SKM-1 (cell line): Measurements from ENCODE around the gene CIBAR2.

Experiments
- DNase-seq: peaks from one replicate; lab custom pipeline; 2025; ENCODE audit not compliant: unreplicated experiment; lab: John Stamatoyannopoulos, UW

The CIBAR2 gene

DNA sequence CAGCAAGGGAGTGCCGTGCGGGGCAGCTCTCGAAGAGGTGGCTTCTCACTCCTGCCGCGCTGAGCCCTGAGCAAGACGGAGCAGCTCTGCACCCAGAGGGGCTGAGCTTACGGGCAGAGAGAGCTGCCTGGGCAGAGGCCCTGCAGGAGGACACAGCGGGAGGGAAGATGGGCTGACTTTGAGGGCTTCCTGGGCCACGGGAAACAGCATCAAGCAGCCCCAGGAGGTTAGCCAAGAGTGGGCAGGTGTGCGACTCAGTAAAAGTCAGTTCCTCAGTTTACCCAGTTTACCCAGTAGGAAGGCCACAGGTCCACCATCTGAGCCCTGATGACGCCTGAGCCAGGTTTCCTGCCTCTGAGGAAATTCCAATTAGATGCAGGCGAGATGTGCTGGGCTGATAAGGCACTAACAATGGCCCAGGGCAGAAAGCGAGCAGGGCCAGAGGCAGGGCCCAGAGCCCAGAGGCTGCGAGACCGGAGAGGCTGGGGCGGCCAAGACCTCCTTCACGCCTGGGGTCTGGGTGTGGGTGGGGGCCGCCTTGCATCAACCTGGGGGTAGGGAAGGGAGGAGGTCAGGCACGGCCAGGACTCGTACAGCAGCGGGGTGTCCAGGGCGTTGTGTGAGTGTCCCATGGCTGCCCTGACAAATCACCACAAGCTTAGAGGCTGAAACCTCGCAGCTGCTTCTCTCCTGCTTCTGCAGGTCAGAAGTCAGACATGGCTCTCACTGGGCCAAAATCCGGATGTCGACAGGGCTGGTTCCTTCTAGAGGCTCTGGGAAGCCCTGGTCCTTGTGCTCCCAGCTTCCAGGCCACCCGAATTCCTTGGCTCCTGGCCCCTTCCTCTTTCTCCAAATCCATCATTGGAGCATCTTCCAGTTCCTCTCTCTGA, 32.0 kb upstream of the CIBAR2 start:
- DNase-seq = no peak

GRCh38 chr16:85142771-85143211, 30.5 kb upstream of the CIBAR2 start:
- no peak for DNase-seq

- no peak for DNase-seq
Measured at GRCh38 chr16:85142129-85142513, 29.8 kb upstream of the CIBAR2 start.

GRCh38 chr16:85141491-85142128, 29.3 kb upstream of the CIBAR2 start:
- DNase-seq = no peak

DNA sequence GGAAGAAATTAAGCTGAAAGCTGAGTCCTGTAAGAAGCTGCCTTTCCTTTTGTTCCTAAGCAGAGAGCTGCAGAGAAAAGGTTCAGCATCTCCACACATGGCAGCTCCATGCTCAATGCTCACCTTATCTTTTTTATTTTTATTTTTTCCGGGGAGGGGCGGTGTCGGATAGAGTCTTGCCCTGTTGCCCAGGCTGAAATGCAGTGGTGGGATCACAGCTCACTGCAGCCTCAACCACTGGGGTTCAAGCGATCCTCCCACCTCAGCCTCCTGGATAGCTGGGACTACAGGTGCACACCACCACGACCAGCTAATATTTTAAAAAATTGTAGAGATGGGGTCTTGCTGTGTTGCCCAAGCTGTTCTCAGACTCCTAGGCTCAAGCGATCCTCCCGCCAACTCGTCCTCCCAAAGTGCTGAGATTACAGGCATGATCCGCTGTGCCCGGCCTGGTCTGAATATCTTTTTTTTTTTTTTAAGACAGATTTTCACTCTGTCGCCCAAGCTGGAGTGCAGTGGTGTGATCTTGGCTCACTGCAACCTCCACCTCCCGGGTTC, 28.3 kb upstream of the CIBAR2 start:
- no peak for DNase-seq

DNA sequence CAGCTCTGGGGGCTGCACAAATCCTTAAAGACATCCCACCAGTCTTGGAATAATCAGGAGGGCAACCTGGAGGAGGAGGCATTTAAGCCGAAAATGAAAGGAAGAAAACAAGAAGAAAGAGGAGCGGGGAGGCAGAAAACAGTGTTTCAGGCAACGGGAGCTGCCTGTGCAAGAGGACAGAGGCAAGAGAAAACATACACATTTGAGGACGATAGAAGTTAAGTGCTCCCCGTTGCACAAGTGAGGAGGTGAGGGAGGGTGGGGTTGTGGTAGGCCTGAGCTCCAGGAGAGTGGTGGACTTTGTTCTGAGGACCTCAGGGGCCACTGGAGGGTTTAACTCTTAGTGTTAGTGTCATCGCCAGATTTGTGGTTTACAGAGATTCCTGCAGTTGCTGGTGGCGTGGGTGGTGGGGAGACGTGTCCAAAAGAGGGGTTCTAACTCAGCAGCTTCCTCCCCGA, 27.6 kb upstream of the CIBAR2 start:
- no peak for DNase-seq

- no peak for DNase-seq
Measured at GRCh38 chr16:85138825-85139627, 26.8 kb upstream of the CIBAR2 start.

DNA sequence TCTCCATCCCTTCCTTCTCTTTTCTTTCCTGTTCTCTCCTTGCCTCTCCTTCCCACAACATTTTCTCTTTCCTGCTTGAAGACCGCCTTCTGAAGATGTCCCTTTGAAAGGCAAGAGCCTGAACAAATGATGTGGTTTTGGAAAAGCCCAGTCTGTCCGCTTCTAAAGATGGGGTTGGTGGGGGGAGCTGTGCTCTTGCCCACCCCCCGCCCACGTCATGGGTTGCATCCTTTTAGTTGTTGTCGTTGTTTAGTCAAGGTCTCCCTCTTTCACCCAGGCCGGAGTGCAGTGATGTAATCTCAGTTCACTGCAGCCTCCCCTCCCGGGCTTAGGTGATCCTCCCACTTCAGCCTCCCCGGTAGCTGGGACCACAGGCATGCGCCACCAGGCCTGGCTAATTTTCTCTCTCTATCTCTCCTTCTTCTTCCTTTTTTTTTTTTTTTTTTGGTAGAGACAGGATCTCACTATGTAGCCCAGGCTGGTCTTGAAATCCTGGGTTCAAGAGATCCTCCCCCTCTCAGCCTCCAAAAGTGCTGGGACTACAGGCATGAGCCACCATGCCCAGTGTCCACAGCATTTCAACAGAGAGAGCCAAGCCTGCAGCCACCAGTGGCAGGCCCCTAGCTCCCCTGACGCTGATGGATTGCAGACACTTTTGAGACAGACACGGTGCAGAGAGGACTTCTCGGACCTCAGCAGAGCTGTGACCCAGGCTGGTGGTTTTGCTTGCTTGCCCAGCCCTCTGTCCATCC, 26.0 kb upstream of the CIBAR2 start:
- DNase-seq = no peak

DNA sequence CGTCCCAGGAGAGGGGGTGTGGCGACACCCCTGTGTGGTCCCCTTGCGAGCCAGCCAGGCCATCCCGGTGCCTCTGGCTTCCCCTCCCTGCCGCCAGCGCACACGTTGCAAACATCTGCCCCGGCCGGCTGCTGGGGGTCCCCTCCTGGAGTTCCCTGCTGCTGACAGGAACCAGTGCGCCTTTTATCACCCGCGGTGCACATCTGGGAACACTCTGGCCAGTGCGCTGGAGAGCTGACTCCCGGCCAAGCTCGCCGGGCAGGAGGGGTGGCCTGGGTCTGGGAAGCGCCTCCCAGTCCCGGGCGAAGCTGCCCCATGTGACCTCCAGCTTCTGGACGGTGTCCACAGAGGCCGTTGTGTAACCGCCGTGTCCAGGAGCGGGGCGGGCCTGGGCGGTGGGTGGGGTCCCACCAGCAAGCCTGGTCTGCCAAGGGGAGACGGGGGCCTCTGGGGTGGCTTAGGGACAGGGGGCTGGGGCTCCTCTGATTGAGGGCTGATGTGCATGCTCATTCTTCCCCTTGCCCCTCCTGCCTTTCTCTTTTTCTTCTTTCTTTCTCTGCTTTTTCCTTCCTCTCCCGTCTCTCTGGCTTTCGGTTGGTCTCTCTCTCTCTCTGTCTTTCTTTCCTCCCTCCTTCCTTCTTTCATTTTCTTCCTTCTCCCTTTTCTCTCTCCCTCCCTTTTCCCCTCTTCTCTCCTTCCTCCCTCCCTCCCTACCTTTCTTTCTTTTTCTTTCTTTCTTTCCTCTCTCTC, 25.2 kb upstream of the CIBAR2 start:
- DNase-seq = no peak

GRCh38 chr16:85136702-85137322, 24.5 kb upstream of the CIBAR2 start:
- no peak for DNase-seq

GRCh38 chr16:85136213-85136701, 24.0 kb upstream of the CIBAR2 start:
- peak; percentile 84 for DNase-seq

- no peak for DNase-seq
Measured at GRCh38 chr16:85134789-85135142, 22.5 kb upstream of the CIBAR2 start.

GRCh38 chr16:85134076-85134788, 22.0 kb upstream of the CIBAR2 start:
- no peak for DNase-seq

DNA sequence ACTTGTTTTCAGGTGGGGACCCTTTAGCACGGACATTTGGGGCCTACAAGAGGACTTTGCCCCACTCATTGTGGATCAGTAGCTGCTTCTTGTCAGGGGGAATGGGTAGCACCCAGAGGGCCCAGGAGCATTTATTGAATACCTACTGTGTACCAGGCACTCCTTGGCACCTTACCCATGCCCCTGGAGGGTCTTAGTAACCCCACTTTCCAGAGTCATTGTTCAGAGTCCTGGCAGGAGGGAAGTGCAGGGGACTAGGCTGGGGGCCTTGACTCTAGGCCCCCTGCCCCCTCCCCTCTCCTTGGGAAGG, 21.0 kb upstream of the CIBAR2 start:
- DNase-seq = no peak

GRCh38 chr16:85132456-85133289, 20.4 kb upstream of the CIBAR2 start:
- no peak for DNase-seq

DNA sequence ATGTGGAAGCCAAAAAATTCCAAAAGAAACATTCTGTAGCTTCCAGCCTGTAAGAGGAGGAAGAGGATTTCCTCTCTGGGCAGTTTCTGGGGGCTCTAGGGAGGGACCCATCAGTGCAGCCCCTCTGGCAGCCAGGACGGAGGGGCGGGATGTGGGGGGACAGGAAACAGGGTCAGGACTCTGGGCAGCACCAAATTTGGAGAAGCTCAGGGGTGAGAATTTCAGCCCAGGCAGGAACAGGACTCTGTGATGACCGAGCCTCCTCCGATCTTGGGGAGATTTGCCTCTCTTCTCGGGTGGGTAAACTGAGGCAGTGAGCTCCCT, 18.4 kb upstream of the CIBAR2 start:
- no peak for DNase-seq

DNA sequence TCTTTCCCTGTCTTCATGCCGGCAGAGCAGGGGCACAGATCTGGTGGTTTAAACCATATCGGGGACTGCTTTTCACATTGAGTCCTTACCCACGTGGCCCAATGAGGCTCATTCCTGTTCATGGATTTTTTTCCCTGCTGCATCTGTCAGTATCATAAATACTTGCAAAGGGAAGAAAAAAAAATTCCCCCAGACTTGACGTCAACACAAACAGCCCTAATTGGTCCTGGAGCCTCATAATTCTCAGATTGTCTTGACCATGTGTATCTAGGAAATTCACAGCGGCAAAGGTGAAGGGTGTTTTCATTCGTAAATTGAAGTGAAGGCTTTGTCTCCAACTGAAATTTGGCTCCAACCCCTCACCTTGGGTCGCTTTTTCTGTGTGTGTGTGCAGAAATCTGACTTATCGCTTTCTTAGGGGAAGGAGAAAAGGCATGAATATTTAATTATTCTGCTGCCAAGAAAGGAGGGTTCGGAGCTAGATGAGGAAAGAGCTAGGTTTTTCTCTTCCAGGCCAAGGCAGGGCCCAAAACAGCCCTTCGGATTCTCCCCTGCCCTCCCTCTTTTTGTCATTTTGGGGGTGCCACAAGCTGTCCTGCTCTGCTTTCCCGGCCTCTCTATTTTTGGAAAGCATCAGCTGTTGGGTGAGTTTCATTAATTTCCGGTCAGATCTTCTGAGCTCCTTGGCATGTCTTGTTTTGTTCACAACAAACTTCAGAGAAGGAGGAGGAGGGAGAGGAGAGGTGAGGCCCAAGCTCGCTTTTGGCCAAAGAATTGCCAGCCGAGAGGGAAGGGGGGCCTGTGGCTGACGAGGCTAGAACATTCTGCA, 17.8 kb upstream of the CIBAR2 start:
- no peak for DNase-seq
